Nephron progenitor cell (in vitro differentiated cells): Measurements from ENCODE around the gene GPATCH8.

ENCODE experiments used
- DNase-seq: peaks from one replicate; pipeline ENCODE4 v3.0.0; 2021
- H3K27ac Mint-ChIP-seq: 2 replicates; pipeline ENCODE4 v1.8.0; 2021; ENCODE audit warnings: mild to moderate bottlenecking, moderate library complexity, mixed read lengths
- H3K27me3 Mint-ChIP-seq: 2 replicates; pipeline ENCODE4 v1.8.0; 2021; ENCODE audit warnings: mild to moderate bottlenecking, low read depth, mixed read lengths; ENCODE audit not compliant: poor library complexity
- H3K36me3 Mint-ChIP-seq: 2 replicates; pipeline ENCODE4 v1.8.0; 2021; ENCODE audit warnings: low read depth, mixed read lengths
- H3K4me1 Mint-ChIP-seq: 2 replicates; pipeline ENCODE4 v1.8.0; 2021; ENCODE audit warnings: mixed read lengths
- H3K4me3 Mint-ChIP-seq: 2 replicates; pipeline ENCODE4 v1.8.0; 2021; ENCODE audit warnings: mild to moderate bottlenecking, moderate library complexity, mixed read lengths
- H3K9me3 Mint-ChIP-seq: 2 replicates; pipeline ENCODE4 v1.8.0; 2021; ENCODE audit warnings: mild to moderate bottlenecking, moderate library complexity, mixed read lengths
- CTCF ChIP-seq: fragments of 200-600 bp; sonication (generic); IDR thresholded peaks from 2 replicates; pipeline ENCODE4 v1.5.0; 2021; ENCODE audit warnings: antibody characterized with exemption

Gene GPATCH8

DNA sequence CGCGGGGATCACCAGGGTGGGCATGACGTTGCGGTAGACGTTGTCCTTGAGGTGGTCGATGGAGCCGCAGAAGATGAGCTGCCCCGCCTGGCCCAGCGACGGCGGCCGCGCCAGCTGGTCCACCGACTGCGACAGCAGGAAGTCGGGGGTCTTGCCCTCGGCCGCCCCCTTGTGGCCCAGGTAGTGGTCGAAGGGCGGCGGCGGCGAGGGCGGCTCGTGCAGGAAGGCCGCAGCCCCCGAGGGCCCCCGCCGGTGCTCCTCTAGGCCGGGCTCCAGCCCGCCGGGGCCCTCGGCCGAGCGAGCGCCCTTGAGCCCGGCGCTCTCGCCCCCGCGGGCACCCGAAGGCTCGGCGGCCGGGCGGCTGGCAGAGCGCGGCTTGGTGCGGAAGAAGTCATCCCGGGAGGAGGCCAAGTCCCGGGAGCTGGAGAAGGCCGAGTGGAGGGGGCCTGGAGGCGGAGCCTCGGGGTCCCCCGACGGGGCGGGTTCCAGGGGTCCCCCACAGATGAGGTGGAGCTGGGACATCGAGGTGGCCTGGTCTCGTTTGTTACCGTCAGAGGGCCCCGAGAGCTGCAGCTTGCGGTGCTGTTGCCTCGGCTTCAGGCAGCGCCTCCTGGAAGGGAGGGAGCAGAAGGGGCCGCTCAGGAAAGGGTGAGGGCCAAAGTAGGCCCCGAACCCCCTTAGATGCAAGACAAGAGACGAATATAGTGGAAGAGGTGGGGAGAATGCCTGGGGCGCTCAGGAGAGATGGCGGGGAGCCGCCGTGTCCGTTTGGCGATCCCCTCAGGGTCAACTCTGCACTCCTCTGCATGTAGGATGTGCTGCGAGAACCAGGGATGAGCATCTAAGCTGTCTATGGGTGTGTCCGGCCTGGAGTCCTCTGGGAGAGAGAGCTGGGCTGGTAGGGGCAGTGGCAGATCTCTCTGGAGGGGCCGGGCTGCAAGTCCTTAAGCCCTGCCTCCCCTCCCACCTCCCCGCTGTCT, 148.3 kb downstream of the GPATCH8 start:
- Mint-ChIP-seq H3K27ac (no peak overlapping the region), H3K4me3 (peak overlapping the region; percentile 57), H3K9me3 (no peaks in the 10 kb centered on the region), H3K36me3 (peaks cover 16% of the 10 kb centered on the region), H3K27me3 (peaks cover 4% of the 10 kb centered on the region), H3K4me1 (peaks cover 24% of the 10 kb centered on the region)
- TF ChIP-seq CTCF, result peak; percentile 49
- DNase-seq, result peak; percentile 93

GRCh38 chr17:44353672-44354331, 149.4 kb downstream of the GPATCH8 start:
- H3K4me1 Mint-ChIP-seq, result peaks cover 15% of the 10 kb centered on the region
- DNase-seq, result peak; percentile 64
- TF ChIP-seq CTCF, result no peak
- no peak overlapping the region for H3K27ac Mint-ChIP-seq
- H3K36me3 Mint-ChIP-seq, result peaks cover 12% of the 10 kb centered on the region
- H3K4me3 Mint-ChIP-seq, result no peak overlapping the region
- no peaks in the 10 kb centered on the region for H3K9me3 Mint-ChIP-seq
- peaks cover 7% of the 10 kb centered on the region for H3K27me3 Mint-ChIP-seq

DNA sequence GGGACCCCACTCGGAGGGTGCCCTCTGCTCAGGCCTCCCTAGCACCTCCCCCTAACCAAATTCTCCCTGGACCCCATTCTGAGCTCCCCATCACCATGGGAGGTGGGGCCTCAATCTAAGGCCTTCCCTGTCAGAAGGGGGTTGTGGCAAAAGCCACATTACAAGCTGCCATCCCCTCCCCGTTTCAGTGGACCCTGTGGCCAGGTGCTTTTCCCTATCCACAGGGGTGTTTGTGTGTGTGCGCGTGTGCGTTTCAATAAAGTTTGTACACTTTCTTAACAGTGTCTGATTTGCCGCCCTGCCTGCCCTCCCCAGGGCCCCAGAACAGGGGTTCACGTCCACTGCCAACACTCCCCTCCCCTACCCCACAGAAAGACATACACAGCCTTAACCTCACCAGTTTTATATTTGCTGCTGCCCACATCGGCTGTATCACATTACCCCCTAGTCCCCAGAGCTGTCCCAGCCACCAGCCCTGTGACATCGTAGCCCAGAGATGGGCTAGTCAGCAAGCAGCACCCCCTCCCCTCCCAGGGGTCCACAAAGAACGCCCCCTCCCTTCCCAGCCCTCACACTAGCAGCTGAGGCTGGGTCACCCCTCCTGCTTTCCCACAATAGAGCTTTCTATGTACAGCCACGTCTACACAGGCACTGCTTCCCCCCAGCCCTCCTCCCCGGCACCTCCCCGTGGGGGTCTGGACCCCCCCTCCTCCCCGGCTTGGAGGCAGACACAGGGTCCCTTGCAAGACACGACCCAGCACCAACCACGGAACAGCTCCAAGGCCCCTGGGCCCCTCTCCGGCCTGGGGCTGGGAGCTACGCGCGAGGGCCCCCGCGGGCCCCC, 150.2 kb downstream of the GPATCH8 start:
- H3K4me3 Mint-ChIP-seq, result peak overlapping the region; percentile 67

DNA sequence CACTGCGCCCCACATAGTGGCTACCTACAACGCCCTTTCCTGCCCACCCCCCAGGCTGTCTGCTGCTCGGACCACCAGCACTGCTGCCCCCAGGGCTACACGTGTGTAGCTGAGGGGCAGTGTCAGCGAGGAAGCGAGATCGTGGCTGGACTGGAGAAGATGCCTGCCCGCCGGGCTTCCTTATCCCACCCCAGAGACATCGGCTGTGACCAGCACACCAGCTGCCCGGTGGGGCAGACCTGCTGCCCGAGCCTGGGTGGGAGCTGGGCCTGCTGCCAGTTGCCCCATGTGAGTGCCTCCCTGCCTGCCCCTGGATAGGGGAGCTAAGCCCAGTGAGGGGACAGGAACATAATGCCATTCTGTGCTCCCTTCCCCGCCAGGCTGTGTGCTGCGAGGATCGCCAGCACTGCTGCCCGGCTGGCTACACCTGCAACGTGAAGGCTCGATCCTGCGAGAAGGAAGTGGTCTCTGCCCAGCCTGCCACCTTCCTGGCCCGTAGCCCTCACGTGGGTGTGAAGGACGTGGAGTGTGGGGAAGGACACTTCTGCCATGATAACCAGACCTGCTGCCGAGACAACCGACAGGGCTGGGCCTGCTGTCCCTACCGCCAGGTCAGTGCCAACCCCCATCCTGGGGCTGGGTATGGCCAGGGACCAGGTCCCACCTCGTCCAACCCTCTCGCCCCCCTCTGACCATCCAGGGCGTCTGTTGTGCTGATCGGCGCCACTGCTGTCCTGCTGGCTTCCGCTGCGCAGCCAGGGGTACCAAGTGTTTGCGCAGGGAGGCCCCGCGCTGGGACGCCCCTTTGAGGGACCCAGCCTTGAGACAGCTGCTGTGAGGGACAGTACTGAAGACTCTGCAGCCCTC, 151.0 kb downstream of the GPATCH8 start:
- peaks cover 13% of the 10 kb centered on the region for H3K4me1 Mint-ChIP-seq
- peaks cover 7% of the 10 kb centered on the region for H3K27me3 Mint-ChIP-seq
- H3K9me3 Mint-ChIP-seq, result no peaks in the 10 kb centered on the region
- H3K36me3 Mint-ChIP-seq, result peaks cover 10% of the 10 kb centered on the region
- H3K4me3 Mint-ChIP-seq, result no peak overlapping the region
- no peak for TF ChIP-seq CTCF
- DNase-seq, result no peak
- H3K27ac Mint-ChIP-seq, result no peak overlapping the region

More for the DNA sequence above, 150.2 kb downstream of the GPATCH8 start:
- TF ChIP-seq CTCF, result no peak
- no peak overlapping the region for H3K27ac Mint-ChIP-seq
- peaks cover 7% of the 10 kb centered on the region for H3K27me3 Mint-ChIP-seq
- peaks cover 10% of the 10 kb centered on the region for H3K36me3 Mint-ChIP-seq
- H3K4me1 Mint-ChIP-seq, result peaks cover 13% of the 10 kb centered on the region
- no peak for DNase-seq
- no peaks in the 10 kb centered on the region for H3K9me3 Mint-ChIP-seq

- DNase-seq, result no peak
- Mint-ChIP-seq H3K27ac (no peak overlapping the region), H3K4me3 (no peak overlapping the region), H3K36me3 (peaks cover 5% of the 10 kb centered on the region), H3K9me3 (no peaks in the 10 kb centered on the region), H3K4me1 (peaks cover 13% of the 10 kb centered on the region), H3K27me3 (peaks cover 7% of the 10 kb centered on the region)
- no peak for TF ChIP-seq CTCF
Measured at GRCh38 chr17:44351464-44351863, 151.7 kb downstream of the GPATCH8 start.
